Lower leg skin (tissue), 4 donors: Measurements from ENCODE around the gene TFDP2. TPM values are rescaled to one million over a fixed set of nuclear protein-coding genes. Genes with fewer than 3 reads are reported as not detected.
"Not testable (repeated sequence)": the region's sequence is repeated elsewhere in the genome, so short reads cannot be mapped to it uniquely, and the experiment has no call there.

ENCODE experiments used
- DNase-seq, 2 donors: peaks; one replicate each; pipeline ENCODE4 v3.0.0-alpha.2; 2019; ENCODE audit warnings: low spot score in 2 of 2
- H3K4me3 ChIP-seq: fragments of 200-600 bp; sonication (generic); 2 replicates; pipeline ENCODE4 v1.5.1; 2017; ENCODE audit warnings: mild to moderate bottlenecking, low read depth; ENCODE audit not compliant: poor library complexity, severe bottlenecking
- CTCF ChIP-seq, 3 donors: fragments of 450-650 bp; IDR thresholded peaks; one replicate each; pipeline ENCODE4 v1.5.1; 2016; ENCODE audit warnings: antibody characterized with exemption in 3 of 3, mild to moderate bottlenecking in 3 of 3, moderate library complexity in 2 of 3
- POLR2A ChIP-seq, 2 donors: fragments of 450-650 bp; IDR thresholded peaks; one replicate each; pipeline ENCODE4 v1.6.1; 2016 to 2017; ENCODE audit warnings: antibody characterized with exemption in 2 of 2, mild to moderate bottlenecking in 1 of 2, moderate library complexity in 1 of 2
- WGBS, 2 donors: methylation state at CpG; one replicate each; pipeline ENCODE4 v1.1.5; 2018; 5-methylcytosine and 5-hydroxymethylcytosine counted together
- intact Hi-C: fragments of 100-400 bp; cut with DNase I; formaldehyde crosslinking; loops from one replicate; pipeline ENCODE4 v1.15.0; 2023; ENCODE audit warnings: low total_unique reads
- total RNA-seq, 4 donors: library from RNA; depleted of rRNA; stranded (reverse); fragments of >200 nt; gene quantifications; one replicate each; pipeline ENCODE4 v1.1.0, GENCODE V29; 2016

TFDP2 gene
- total RNA-seq, 4 donors from 2014 or later: 38.6 to 84.7 (median 61.5) TPM

- intact Hi-C loops: no loop called here
- DNase-seq: no peak
- TF ChIP-seq CTCF (IDR thresholded peaks at IDR 0.05) (no peak), POLR2A (IDR thresholded peaks at IDR 0.05) (no peak)
- WGBS, 2 donors: 43 to 46% methylated on average over 1 of the region's 1 CpG
- no peak overlapping the region for H3K4me3 ChIP-seq
Observed at GRCh38 chr3:142087676-142088075, 61.7 kb downstream of the TFDP2 start.

GRCh38 chr3:142086581-142087090 is 62.7 kb downstream of the TFDP2 start:
- DNase-seq: no peak
- TF ChIP-seq CTCF (IDR thresholded peaks at IDR 0.05): no peak
- no peak for TF ChIP-seq POLR2A (IDR thresholded peaks at IDR 0.05)
- H3K4me3 ChIP-seq: no peak overlapping the region
- intact Hi-C loops: no loop called here
- WGBS, 2 donors: 78 to 83% methylated on average over 2 of the region's 2 CpGs

GRCh38 chr3:142081178-142081577 is 68.2 kb downstream of the TFDP2 start:
- TF ChIP-seq POLR2A (IDR thresholded peaks at IDR 0.05): no peak
- TF ChIP-seq CTCF (IDR thresholded peaks at IDR 0.05): no peak
- intact Hi-C loops: no loop called here
- DNase-seq: no peak
- H3K4me3 ChIP-seq: no peak overlapping the region

DNA sequence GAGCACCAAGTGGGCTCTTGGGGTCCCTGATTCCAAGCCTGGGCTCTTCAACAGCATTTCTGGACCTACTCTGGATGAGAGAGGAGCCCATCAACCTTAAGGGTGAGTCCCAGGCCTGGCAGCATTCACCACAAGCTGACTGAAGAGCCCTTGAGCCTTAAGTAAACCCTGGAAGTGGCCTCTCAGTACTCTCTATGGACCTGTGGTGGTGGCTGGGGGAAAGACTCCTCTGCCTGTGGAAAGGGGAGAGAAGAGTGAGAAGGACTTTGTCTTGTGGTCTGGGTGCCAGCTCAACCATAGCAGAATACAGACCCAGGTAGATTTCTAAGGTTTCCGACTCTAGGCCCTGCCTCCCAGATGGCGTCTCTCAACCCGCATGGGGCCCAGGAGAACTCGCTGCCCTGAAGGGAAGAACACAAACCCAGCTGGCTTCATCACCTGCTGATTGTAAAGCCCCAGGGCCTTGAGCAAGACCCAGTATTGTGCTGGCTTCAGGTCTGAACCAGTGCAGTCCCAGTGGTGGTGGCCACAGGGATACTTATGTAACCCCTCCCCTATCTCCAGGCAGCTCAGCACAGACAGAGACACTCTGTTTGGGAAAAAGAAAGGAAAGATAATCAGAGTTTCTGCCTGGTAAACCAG is 71.4 kb downstream of the TFDP2 start:
- DNase-seq: no peak
- TF ChIP-seq POLR2A (IDR thresholded peaks at IDR 0.05): no peak
- no peak for TF ChIP-seq CTCF (IDR thresholded peaks at IDR 0.05)
- no peak overlapping the region for H3K4me3 ChIP-seq
- WGBS, 2 donors: 96 to 98% methylated on average over 4 of the region's 4 CpGs
- intact Hi-C loops: no loop called here

DNA sequence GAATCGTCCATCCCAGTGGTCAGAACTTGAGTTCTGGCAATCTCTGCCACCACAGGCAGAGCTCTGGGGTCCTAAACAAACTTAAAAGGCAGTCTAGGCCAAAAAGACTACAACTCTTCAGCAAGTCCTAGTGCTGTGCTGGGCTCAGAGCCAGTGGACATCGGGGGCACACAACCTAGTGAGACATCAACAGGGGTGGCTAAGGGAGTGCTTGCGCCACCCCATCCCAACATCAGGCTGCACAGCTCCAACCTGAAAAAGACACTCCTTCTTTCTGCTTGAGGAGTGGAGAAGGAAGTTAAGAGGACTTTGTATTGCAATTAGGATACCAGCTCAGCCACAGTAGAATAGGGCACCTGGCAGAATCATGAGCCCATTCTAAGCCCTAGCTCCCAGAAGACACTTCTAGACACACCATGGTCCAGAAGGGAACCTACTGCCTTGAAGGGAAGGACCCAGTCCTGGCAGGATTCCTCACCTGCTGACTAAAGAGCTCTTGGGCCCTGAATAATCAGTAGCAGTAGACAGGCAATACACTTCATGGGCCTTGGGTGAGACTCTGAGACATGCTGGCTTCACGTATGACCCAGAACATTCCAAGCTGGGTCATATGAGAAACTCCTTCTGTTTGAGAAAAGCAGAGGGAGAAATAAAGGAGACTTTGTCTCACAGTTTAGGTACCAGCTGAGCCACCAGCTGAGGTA is 72.0 kb downstream of the TFDP2 start:
- TF ChIP-seq CTCF (IDR thresholded peaks at IDR 0.05) (no peak), POLR2A (IDR thresholded peaks at IDR 0.05) (no peak)
- DNase-seq: no peak
- intact Hi-C loops: no loop called here
- no peak overlapping the region for H3K4me3 ChIP-seq
- whole genome bisulfite sequencing, 2 donors: 96 to 97% methylated on average over 4 of the region's 4 CpGs

DNA sequence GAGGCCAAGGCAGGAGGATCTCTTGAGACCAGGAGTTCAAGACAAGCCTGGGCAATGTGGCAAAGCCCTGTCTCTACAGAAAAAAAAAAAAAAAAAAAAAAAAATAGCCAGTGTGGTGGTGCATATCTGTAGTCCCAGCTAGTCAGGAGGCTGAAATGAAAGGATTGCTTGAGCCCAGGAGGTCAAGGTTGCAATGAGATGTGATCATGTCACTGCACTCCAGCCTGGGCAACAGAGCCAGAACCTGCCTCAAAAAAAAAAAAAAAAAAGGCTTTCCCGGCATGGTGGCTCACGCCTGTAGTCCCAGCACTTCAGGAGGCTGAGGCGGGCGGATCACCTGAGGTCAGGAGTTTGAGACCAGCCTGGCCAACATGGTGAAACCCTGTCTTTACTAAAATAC is 73.7 kb downstream of the TFDP2 start:
- intact Hi-C loops, H3K4me3 ChIP-seq, DNase-seq: not testable (repeated sequence)
- 97 to 98% methylated on average over 4 of the region's 4 CpGs for WGBS, 2 donors
